GM19099 (cell line): Measurements from ENCODE around the gene ABL2.

Source experiments
- POLR2A ChIP-seq: IDR thresholded peaks from 3 replicates; pipeline ENCODE4 v1.6.1; 2011; ENCODE audit warnings: low read depth; ENCODE audit not compliant: insufficient read length; ENCODE audit errors: extremely low read depth

ABL2 gene

DNA sequence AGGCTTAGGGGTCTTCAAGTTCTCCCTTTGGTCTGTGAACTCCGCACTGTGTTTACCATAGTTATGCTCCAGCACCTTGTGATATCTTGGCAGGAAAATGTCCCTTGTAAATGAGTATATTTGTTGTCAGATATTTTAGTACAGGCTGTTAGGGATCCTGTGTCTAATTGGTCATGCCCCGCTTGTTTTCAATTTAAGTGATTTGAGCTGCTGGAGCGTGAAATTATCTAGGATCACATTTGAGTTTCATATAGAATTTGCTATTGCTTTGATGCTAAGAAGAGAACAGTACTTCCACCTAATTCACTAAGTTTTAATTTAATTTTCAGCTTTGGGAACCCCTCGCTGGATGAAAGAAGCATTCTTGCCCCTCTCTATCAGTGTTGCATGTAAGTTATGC, 163.0 kb downstream of the ABL2 start:
- no peak for TF ChIP-seq POLR2A

DNA sequence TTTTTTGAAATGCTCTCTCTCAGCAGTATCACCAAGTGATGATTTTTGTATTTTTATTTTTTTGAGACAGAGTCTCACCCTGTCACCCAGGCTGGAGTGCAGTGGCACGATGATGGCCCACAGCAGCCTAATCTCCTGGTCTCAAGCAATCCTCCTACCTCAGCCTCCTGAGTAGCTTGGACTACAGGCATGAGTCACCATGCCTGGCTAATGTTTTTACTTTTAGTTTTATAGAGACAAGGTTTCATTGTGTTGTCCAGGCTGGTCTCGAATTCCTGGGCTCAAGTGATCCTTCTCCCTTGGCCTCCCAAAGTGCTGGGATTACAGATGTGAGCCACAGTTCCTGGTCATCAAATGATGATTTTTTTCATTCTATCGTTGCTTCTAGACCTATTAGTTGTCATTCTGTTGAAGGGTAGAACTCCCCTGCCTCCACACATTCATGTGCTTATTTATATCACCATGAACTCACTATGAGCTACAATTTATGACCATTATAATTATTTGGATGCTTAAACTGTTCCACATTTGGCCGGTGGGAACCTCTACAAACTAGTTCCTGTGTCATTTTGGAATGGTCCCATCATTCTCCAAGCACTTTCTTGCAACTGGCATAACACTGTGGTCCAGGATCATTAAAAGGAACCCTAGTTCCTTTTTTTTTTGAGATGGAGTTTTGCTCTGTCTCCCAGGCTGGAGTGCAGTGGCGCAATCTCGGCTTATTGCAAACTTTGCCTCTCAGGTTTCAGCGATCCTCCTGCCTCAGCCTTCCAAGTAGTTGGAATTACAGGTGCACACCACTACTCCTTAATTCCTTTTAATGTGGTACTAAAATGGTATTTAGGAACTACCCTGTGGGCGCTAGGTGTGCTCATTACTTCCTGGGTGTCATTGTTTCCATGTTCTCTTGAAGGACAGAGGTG, 167.9 kb downstream of the ABL2 start:
- TF ChIP-seq POLR2A: no peak

DNA sequence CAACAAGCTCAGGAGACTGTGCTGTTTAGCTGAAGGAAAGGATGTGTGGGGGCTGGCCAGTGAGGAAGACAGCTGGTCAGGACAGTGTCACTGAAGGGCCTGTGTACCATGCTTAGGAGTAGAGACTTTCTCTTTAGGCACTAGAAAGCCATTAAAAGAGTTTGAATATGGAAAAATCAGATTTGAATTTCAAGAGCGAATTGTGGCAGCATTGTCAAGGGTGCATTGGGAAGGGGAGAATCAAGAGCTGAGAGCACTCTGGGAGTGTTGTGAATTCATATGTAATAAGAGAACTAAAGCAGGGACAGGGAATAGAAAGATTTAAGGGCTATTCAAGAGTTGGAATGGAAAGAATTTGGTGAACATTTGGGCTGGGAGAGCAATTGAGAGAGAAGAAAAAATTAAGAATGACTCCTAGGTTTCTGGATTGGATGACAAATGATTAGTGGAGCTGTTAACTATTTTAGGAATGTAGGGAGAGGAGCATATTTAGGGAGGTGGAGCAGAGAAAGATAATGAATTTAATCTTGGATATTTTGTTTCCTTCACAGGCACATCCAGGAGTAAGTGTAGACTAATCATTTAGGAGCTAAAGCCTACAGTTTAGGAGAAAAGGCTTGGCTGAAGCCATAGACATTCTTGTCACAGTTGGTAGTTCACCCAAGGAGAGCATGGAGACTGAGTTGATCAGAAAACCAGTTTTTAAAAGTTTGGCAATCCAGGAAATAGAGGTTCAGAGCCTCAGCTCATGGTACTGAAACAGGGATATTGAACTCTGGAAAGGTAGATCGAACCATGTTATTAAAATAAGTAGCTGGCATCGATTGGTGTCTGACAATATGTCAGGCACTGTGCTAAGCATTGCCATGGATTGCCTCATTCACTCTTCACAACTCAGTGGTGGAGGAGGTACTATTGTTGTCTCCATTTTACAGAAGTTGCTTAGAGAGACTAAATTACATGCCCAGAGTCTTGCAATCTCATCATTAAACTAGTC, 170.7 kb downstream of the ABL2 start:
- no peak for TF ChIP-seq POLR2A

DNA sequence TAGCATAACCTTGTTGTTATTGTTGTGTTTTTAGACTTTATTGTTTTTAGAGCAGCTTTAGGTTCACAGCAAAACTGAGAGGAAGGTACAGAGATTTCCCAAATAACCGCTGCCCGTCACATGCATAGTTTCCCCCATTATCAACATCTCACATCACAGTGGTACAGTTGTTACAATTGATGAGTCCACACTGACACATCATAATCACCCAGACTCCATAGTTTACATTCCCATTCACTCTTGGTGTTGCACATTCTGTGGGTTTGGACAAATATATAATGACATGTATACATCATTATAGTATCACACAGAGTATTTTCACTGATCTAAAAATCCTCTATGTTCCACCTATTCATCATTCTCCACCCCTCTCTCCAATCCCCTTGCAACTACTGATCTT, 173.5 kb downstream of the ABL2 start:
- TF ChIP-seq POLR2A: no peak

DNA sequence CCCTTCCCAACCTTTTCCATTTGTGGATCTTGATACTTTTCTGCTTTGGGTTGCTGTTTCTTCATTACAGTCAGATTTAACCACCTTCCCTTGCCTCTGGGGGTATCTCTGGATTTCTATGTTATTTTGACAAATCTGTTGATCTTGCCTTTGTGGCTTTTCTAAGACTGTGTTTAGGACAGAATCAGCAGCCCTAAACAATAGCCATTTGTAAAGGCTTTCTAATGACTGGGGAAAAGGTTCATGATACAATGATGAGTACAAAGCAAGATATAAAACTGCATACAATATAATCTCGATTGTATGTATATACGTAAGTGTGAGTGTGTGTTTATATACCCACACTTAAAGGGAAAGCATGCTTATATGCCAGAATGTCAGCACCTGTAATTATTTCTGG, 176.0 kb downstream of the ABL2 start:
- no peak for TF ChIP-seq POLR2A

DNA sequence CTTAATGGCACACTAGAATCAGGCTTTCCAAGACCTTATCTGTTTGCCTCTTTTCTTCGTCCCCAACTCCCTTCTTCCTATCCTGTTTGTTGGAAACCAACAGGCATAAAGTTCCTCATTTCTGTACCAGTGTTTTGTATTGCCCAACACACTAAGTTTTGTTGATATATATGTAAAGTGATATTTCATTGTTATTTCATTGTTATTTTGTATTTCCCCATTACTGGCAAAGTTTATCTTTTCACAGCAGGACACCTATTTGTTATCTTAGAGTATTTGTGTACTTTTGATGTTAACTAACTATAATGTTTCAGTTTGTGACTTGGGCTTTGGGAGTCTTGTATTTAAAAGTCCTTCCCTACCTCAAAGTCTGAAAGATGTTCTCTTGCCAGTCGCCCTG, 176.7 kb downstream of the ABL2 start:
- no peak for TF ChIP-seq POLR2A
